COLO829 (cell line): ENCODE data around the gene ADAP2.
"Not testable (repeated sequence)": the region's sequence is repeated elsewhere in the genome, so short reads cannot be mapped to it uniquely, and the experiment has no call there.

Experiments used
- DNase-seq: peaks from one replicate; pipeline ENCODE4 v3.0.0; 2012; ENCODE audit warnings: low spot score

The ADAP2 gene

GRCh38 chr17:30929861-30930260 is 8.1 kb downstream of the ADAP2 start:
- DNase-seq = not testable (repeated sequence)

GRCh38 chr17:30930495-30930894 is 8.8 kb downstream of the ADAP2 start:
- no peak for DNase-seq

GRCh38 chr17:30931582-30931981 is 9.8 kb downstream of the ADAP2 start:
- not testable (repeated sequence) for DNase-seq

- no peak for DNase-seq
Observed at GRCh38 chr17:30933966-30934365, 12.2 kb downstream of the ADAP2 start.

- no peak for DNase-seq
Observed at GRCh38 chr17:30939051-30939689, 17.4 kb downstream of the ADAP2 start.

GRCh38 chr17:30942308-30943079 is 20.7 kb downstream of the ADAP2 start:
- no peak for DNase-seq

GRCh38 chr17:30947796-30948195 is 26.1 kb downstream of the ADAP2 start:
- no peak for DNase-seq

GRCh38 chr17:30950189-30950588 is 28.4 kb downstream of the ADAP2 start:
- no peak for DNase-seq

- DNase-seq = no peak
Observed at GRCh38 chr17:30950669-30951399, 29.1 kb downstream of the ADAP2 start.

GRCh38 chr17:30952638-30953393 is 31.1 kb downstream of the ADAP2 start:
- no peak for DNase-seq

- DNase-seq = no peak
Observed at GRCh38 chr17:30954046-30954830, 32.5 kb downstream of the ADAP2 start.

- no peak for DNase-seq
Observed at GRCh38 chr17:30956764-30957374, 35.1 kb downstream of the ADAP2 start.

GRCh38 chr17:30957741-30958140 is 36.0 kb downstream of the ADAP2 start:
- DNase-seq = no peak

GRCh38 chr17:30958187-30958586 is 36.4 kb downstream of the ADAP2 start:
- no peak for DNase-seq

- no peak for DNase-seq
Observed at GRCh38 chr17:30961209-30962188, 39.8 kb downstream of the ADAP2 start.

GRCh38 chr17:30964312-30964711 is 42.6 kb downstream of the ADAP2 start:
- DNase-seq = not testable (repeated sequence)

GRCh38 chr17:30964876-30965275 is 43.1 kb downstream of the ADAP2 start:
- DNase-seq = no peak

- no peak for DNase-seq
Observed at GRCh38 chr17:30965686-30966085, 43.9 kb downstream of the ADAP2 start.

GRCh38 chr17:30967911-30968310 is 46.2 kb downstream of the ADAP2 start:
- not testable (repeated sequence) for DNase-seq
